ENCODE data around the gene NFIL3.
A peak's percentile ranks its signal among the peaks of the same experiment; 100 is the strongest.

The NFIL3 gene

DNA sequence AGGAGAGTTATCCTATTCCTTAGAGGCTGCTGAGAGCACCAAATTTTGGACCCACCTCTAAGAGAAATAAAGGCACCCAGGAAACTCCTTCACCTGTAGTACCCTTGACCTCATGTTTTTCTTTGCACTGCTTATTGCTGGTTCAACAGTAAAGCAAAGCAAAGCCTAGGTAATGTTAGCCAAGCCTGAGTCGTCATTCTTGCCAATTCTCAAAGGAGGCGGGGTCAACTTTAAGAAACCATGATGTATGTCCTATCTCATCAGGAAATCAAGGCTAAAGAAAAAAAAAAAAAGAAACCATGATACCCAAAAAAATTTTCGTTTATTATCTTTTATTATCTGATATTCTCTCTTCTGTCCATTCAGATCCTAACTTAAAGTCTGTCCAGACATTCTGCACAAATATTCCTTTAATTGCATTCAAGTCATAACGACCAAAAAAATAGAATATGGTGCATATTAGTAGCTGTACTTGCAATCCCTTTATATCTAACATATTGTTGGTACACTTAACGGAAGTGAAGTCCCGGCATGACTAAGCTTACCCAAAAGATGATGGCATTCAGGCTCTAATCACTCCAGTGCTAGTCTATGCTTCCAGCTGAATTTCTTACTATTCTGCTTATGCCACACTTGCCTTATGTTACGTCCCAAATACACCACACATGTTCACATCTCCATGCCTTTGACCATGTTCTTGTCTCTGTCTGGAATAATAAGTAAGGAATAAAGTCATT lies 63.7 kb downstream of the NFIL3 start:
- TF ChIP-seq, protein P1, sequence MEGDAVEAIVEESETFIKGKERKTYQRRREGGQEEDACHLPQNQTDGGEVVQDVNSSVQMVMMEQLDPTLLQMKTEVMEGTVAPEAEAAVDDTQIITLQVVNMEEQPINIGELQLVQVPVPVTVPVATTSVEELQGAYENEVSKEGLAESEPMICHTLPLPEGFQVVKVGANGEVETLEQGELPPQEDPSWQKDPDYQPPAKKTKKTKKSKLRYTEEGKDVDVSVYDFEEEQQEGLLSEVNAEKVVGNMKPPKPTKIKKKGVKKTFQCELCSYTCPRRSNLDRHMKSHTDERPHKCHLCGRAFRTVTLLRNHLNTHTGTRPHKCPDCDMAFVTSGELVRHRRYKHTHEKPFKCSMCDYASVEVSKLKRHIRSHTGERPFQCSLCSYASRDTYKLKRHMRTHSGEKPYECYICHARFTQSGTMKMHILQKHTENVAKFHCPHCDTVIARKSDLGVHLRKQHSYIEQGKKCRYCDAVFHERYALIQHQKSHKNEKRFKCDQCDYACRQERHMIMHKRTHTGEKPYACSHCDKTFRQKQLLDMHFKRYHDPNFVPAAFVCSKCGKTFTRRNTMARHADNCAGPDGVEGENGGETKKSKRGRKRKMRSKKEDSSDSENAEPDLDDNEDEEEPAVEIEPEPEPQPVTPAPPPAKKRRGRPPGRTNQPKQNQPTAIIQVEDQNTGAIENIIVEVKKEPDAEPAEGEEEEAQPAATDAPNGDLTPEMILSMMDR (IDR thresholded peaks at IDR 0.05; ENCODE audit: low read depth, low read length, missing control alignments) = no peak
- H3K4me3 ChIP-seq (replicated peaks; ENCODE audit: low read depth, low read length) = peak overlapping the region; percentile 84
- no peak for DNase-seq (ENCODE audit: extremely low read depth, low read depth)

DNA sequence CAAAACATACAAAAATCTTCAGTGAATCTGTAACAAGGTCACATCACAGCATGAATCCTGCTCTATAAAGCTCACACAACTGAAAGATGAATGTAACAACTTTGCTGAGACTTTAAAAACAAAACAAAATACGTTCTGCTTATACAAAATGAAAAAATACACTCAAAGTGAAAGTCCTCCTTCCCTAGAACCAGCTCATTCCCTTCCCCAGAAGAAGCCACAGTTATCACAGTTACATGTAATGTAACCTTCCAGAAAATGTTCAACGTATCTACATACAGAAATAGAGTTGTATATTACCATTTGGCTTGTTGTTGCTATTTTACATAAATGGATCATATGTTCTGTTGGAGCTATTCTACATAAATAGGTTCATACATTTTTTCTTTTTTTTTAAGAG lies 64.5 kb downstream of the NFIL3 start:
- H3K4me3 ChIP-seq (replicated peaks; ENCODE audit: low read depth, low read length) = no peak overlapping the region
- TF ChIP-seq, protein P1 (IDR thresholded peaks at IDR 0.05; ENCODE audit: low read depth, low read length, missing control alignments) = no peak
- DNase-seq (ENCODE audit: extremely low read depth, low read depth) = no peak
